PC-9 (cell line): Measurements from ENCODE around the gene SMYD2. TPM values are rescaled to one million over a fixed set of nuclear protein-coding genes. Genes with fewer than 3 reads are reported as not detected.

Source experiments
- BruUV-seq: library from RNA; stranded (reverse); fragments of 400-500 nt; replicated peaks from 2 replicates; lab custom pipeline; 2021; lab: Mats Ljungman, UMichigan
- CTCF ChIA-PET: fragments of 300-600 bp; sonication (Branson Sonifier 250); formaldehyde crosslinking; loops from one replicate; lab custom pipeline; 2022; ENCODE audit warnings: antibody characterized with exemption; lab: Charles Lee
- POLR2A ChIA-PET: fragments of 300-600 bp; sonication (Branson Sonifier 250); formaldehyde crosslinking; loops from one replicate; lab custom pipeline; 2022; ENCODE audit warnings: antibody characterized with exemption; ENCODE audit not compliant: unreplicated experiment; lab: Charles Lee
- DNase-seq, 2 experiments: peaks; one replicate each; pipeline versions ENCODE4 v3.0.0 to v3.0.0-alpha.2; 2015 to 2022; ENCODE audit warnings: mixed read lengths in 1 of 2
- H2AFZ ChIP-seq: fragments of 200-600 bp; sonication (generic); 2 replicates; pipeline ENCODE4 v1.8.1; 2017; ENCODE audit warnings: antibody characterized with exemption
- H3F3A ChIP-seq: fragments of 200-600 bp; sonication (generic); 2 replicates; pipeline ENCODE4 v1.8.1; 2017; ENCODE audit warnings: antibody characterized with exemption, mild to moderate bottlenecking, low read depth; ENCODE audit not compliant: insufficient read depth
- H3K27ac ChIP-seq: fragments of 200-600 bp; sonication (generic); 2 replicates; pipeline ENCODE4 v1.6.1; 2016; ENCODE audit warnings: mixed run types
- H3K27me3 ChIP-seq: fragments of 200-600 bp; sonication (generic); 2 replicates; pipeline ENCODE4 v1.6.1; 2016; ENCODE audit warnings: low read depth, mixed run types; ENCODE audit not compliant: insufficient read depth
- H3K36me3 ChIP-seq: fragments of 200-600 bp; sonication (generic); 2 replicates; pipeline ENCODE4 v1.6.1; 2016; ENCODE audit warnings: low read depth, mixed run types
- H3K4me1 ChIP-seq: fragments of 200-600 bp; sonication (generic); replicated peaks from 2 replicates; pipeline ENCODE4 v1.6.1; 2016; ENCODE audit warnings: mixed run types; ENCODE audit not compliant: insufficient read depth
- H3K4me2 ChIP-seq: fragments of 200-600 bp; sonication (generic); 2 replicates; pipeline ENCODE4 v1.6.1; 2017; ENCODE audit warnings: mixed run types
- H3K4me3 ChIP-seq: fragments of 200-600 bp; sonication (generic); 2 replicates; pipeline ENCODE4 v1.6.1; 2016; ENCODE audit warnings: mixed run types
- H3K79me2 ChIP-seq: fragments of 200-600 bp; sonication (generic); 2 replicates; pipeline ENCODE4 v1.6.1; 2017; ENCODE audit warnings: low read depth, mixed run types
- H3K9me2 ChIP-seq: fragments of 200-600 bp; sonication (generic); 2 replicates; pipeline ENCODE4 v1.8.1; 2017; ENCODE audit warnings: mild to moderate bottlenecking; ENCODE audit not compliant: insufficient read depth
- H3K9me3 ChIP-seq: fragments of 200-600 bp; sonication (generic); 2 replicates; pipeline ENCODE4 v1.8.1; 2016; ENCODE audit warnings: low read depth; ENCODE audit not compliant: insufficient read depth
- H4K20me1 ChIP-seq: fragments of 200-600 bp; sonication (generic); 2 replicates; pipeline ENCODE4 v1.8.1; 2017; ENCODE audit not compliant: insufficient read depth
- CTCF ChIP-seq: fragments of 200-600 bp; sonication (generic); conservative IDR thresholded peaks from 2 replicates; pipeline ENCODE4 v1.6.1; 2017; ENCODE audit warnings: mixed run types, antibody characterized with exemption, mild to moderate bottlenecking, moderate library complexity
- EZH2 ChIP-seq: fragments of 200-600 bp; sonication (generic); IDR thresholded peaks from 2 replicates; pipeline ENCODE4 v1.8.0; 2017; ENCODE audit warnings: antibody characterized with exemption, low read depth
- intact Hi-C: fragments of 100-400 bp; cut with micrococcal nuclease; formaldehyde crosslinking; loops from one replicate; pipeline ENCODE4 v1.10.0; 2022; ENCODE audit not compliant: unreplicated experiment
- total RNA-seq: library from RNA; stranded (reverse); gene quantifications from 2 replicates; pipeline ENCODE4 v1.2.3, GENCODE V29; 2021

SMYD2 gene
- total RNA-seq, 1 experiment from 2014 or later = 36.4 TPM

GRCh38 chr1:214385428-214385827 lies 104.5 kb downstream of the SMYD2 start:
- Histone ChIP-seq H3K4me1 (peaks cover 16% of the 10 kb centered on the region), H3K9me3 (no peaks in the 10 kb centered on the region; the same call in 1 of the 2 replicates), H3K4me3 (no peak overlapping the region), H3K27ac (no peak overlapping the region), H3K79me2 (no peaks in the 10 kb centered on the region), H3K9me2 (no peaks in the 10 kb centered on the region), H3F3A (peaks cover 12% of the 10 kb centered on the region; the same call in 1 of the 2 replicates), H2AFZ (no peak overlapping the region), H3K36me3 (peaks cover 5% of the 10 kb centered on the region; the same call in 1 of the 2 replicates), H3K27me3 (no peaks in the 10 kb centered on the region), H3K4me2 (no peak overlapping the region), H4K20me1 (no peaks in the 10 kb centered on the region)
- ChIA-PET CTCF (no interaction called here), POLR2A (interaction anchor here (0.6 kb wide), 1 partner anchor 180 kb away, joined by 5 read pairs; no protein-coding TSS in a partner anchor)
- no peak for DNase-seq
- BruUV-seq = no TSS peak
- intact Hi-C loops = no loop called here
- TF ChIP-seq EZH2 = no peak
- no peak for TF ChIP-seq CTCF

- Histone ChIP-seq H3K79me2 (no peaks in the 10 kb centered on the region), H3F3A (peaks cover 4% of the 10 kb centered on the region; the same call in 1 of the 2 replicates), H3K4me1 (peaks cover 7% of the 10 kb centered on the region), H3K4me3 (no peak overlapping the region), H2AFZ (no peak overlapping the region), H3K27me3 (no peaks in the 10 kb centered on the region), H3K9me3 (no peaks in the 10 kb centered on the region; the same call in 1 of the 2 replicates), H4K20me1 (no peaks in the 10 kb centered on the region), H3K9me2 (no peaks in the 10 kb centered on the region), H3K4me2 (no peak overlapping the region), H3K27ac (no peak overlapping the region), H3K36me3 (peaks cover 5% of the 10 kb centered on the region; the same call in 1 of the 2 replicates)
- intact Hi-C loops = no loop called here
- POLR2A ChIA-PET = no interaction called here
- TF ChIP-seq EZH2 (no peak), CTCF (no peak)
- BruUV-seq = no TSS peak
- DNase-seq = no peak
- CTCF ChIA-PET = no interaction called here
Observed at GRCh38 chr1:214386333-214386732, 105.4 kb downstream of the SMYD2 start.
